SK-N-SH (cell line): ENCODE data around the gene HELT. TPM values are rescaled to one million over a fixed set of nuclear protein-coding genes. Genes with fewer than 3 reads are reported as not detected.
"Not testable (repeated sequence)": the region's sequence is repeated elsewhere in the genome, so short reads cannot be mapped to it uniquely, and the experiment has no call there.

Source experiments
- CTCF ChIA-PET: fragments of 300-600, 350-600 bp; formaldehyde crosslinking; extraction: SDS; loops from one replicate; lab custom pipeline; 2021; lab: Yijun Ruan, JAX
- POLR2A ChIA-PET: fragments of 350-600 bp; sonication (Branson Sonifier 250); formaldehyde crosslinking; extraction: SDS; loops from one replicate; lab custom pipeline; 2020; ENCODE audit warnings: antibody characterized with exemption, inconsistent platforms; lab: Yijun Ruan, JAX
- DNase-seq: peaks from one replicate; pipeline ENCODE4 v3.0.0; 2012
- H2AFZ ChIP-seq: fragments of 200-600 bp; sonication (generic); 2 replicates; pipeline ENCODE4 v1.8.1; 2016; ENCODE audit warnings: antibody characterized with exemption, mild to moderate bottlenecking, low read depth
- H3F3A ChIP-seq: fragments of 200-600 bp; sonication (generic); replicated peaks from 2 replicates; pipeline ENCODE3; 2016; ENCODE audit warnings: antibody characterized with exemption, mild to moderate bottlenecking; ENCODE audit not compliant: insufficient read depth
- H3K27ac ChIP-seq, 2 experiments: fragments of 200-500 bp in 1 of 2; fragments of 200-600 bp in 1 of 2; sonication (Bioruptor generic) in 1 of 2; sonication (generic), shearing (Covaris generic) in 1 of 2; 2 replicates each; pipeline versions ENCODE4 v1.5.1 to v1.6.1; 2014 to 2016; ENCODE audit warnings: low read depth in 2 of 2, inconsistent platforms in 1 of 2, low read length in 1 of 2, mild to moderate bottlenecking in 1 of 2, mixed read lengths in 1 of 2
- H3K27me3 ChIP-seq: fragments of 200-600 bp; sonication (generic), shearing (Covaris generic); 2 replicates; pipeline ENCODE4 v1.6.1; 2016; ENCODE audit warnings: mixed run types; ENCODE audit not compliant: insufficient read depth
- H3K36me3 ChIP-seq, 2 experiments: fragments of 200-500 bp in 1 of 2; fragments of 200-600 bp in 1 of 2; sonication (Bioruptor generic) in 1 of 2; sonication (generic) in 1 of 2; replicated peaks in 1 of 2; 2 replicates each; pipeline versions ENCODE3 to v1.5.1; 2014 to 2016; ENCODE audit warnings: low read length in 1 of 2, mild to moderate bottlenecking in 1 of 2; ENCODE audit not compliant: insufficient read depth in 2 of 2, control insufficient read depth in 1 of 2
- H3K4me1 ChIP-seq, 2 experiments: fragments of 200-500 bp in 1 of 2; fragments of 200-600 bp in 1 of 2; sonication (Bioruptor generic) in 1 of 2; sonication (generic), shearing (Covaris generic) in 1 of 2; 2 replicates each; pipeline versions ENCODE4 v1.5.1 to v1.6.1; 2014 to 2016; ENCODE audit warnings: low read depth in 1 of 2, low read length in 1 of 2, mixed run types in 1 of 2; ENCODE audit not compliant: insufficient read depth in 2 of 2, control insufficient read depth in 1 of 2
- H3K4me2 ChIP-seq: fragments of 200-600 bp; sonication (generic), shearing (Covaris generic); 2 replicates; pipeline ENCODE4 v1.6.1; 2017; ENCODE audit warnings: mixed run types
- H3K4me3 ChIP-seq, 2 experiments: fragments of 200-500 bp in 1 of 2; fragments of 200-600 bp in 1 of 2; sonication (Bioruptor generic) in 1 of 2; sonication (generic), shearing (Covaris generic) in 1 of 2; 2 replicates each; pipeline versions ENCODE4 v1.5.1 to v1.8.1; 2014 to 2016; ENCODE audit warnings: low read depth in 2 of 2, inconsistent platforms in 1 of 2, low read length in 1 of 2, mild to moderate bottlenecking in 1 of 2, mixed read lengths in 1 of 2, moderate library complexity in 1 of 2
- H3K79me2 ChIP-seq: fragments of 200-600 bp; sonication (generic); 2 replicates; pipeline ENCODE4 v1.8.1; 2017; ENCODE audit warnings: mild to moderate bottlenecking; ENCODE audit not compliant: insufficient read depth
- H3K9ac ChIP-seq: fragments of 200-600 bp; sonication (generic); 2 replicates; pipeline ENCODE4 v1.6.1; 2017; ENCODE audit warnings: mixed run types
- H3K9me2 ChIP-seq: fragments of 200-600 bp; sonication (generic); 2 replicates; pipeline ENCODE4 v1.6.1; 2017; ENCODE audit warnings: mixed run types
- H3K9me3 ChIP-seq: fragments of 200-600 bp; sonication (generic); 2 replicates; pipeline ENCODE4 v1.6.1; 2017; ENCODE audit warnings: mixed run types, mild to moderate bottlenecking, moderate library complexity
- H4K20me1 ChIP-seq: fragments of 200-600 bp; sonication (generic); 2 replicates; pipeline ENCODE4 v1.6.1; 2017; ENCODE audit warnings: mild to moderate bottlenecking, mixed run types; ENCODE audit not compliant: insufficient read depth
- CHD2 ChIP-seq: fragments of 150-350 bp; IDR thresholded peaks from 2 replicates; pipeline ENCODE4 v1.6.1; 2018; ENCODE audit warnings: low read length; ENCODE audit not compliant: partially characterized antibody
- GABPA ChIP-seq: IDR thresholded peaks from 2 replicates; pipeline ENCODE4 v1.4.0; 2012; ENCODE audit warnings: low read depth, mild to moderate bottlenecking
- GATA2 ChIP-seq: sonication (generic); formaldehyde crosslinking; IDR thresholded peaks from 2 replicates; pipeline ENCODE4 v1.5.0; 2020; ENCODE audit warnings: mild to moderate bottlenecking, missing genetic modification reagents
- JUND ChIP-seq: IDR thresholded peaks from 2 replicates; pipeline ENCODE4 v1.4.0; 2012
- RAD21 ChIP-seq: IDR thresholded peaks from 2 replicates; pipeline ENCODE4 v1.6.1; 2012; ENCODE audit warnings: mild to moderate bottlenecking, low read length
- RCOR1 ChIP-seq: fragments of 150-350 bp; IDR thresholded peaks from 2 replicates; pipeline ENCODE4 v1.6.1; 2017; ENCODE audit warnings: antibody characterized with exemption, low read length
- REST ChIP-seq: IDR thresholded peaks from 2 replicates; pipeline ENCODE4 v1.6.1; 2012; ENCODE audit warnings: mild to moderate bottlenecking, low read depth, low read length, moderate library complexity
- RXRA ChIP-seq: IDR thresholded peaks from 2 replicates; pipeline ENCODE4 v1.4.0; 2012; ENCODE audit warnings: low read depth, mild to moderate bottlenecking, borderline replicate concordance
- SIN3A ChIP-seq: IDR thresholded peaks from 2 replicates; pipeline ENCODE4 v1.6.1; 2012; ENCODE audit warnings: low read depth, mild to moderate bottlenecking, low read length, moderate library complexity, borderline replicate concordance
- SMC3 ChIP-seq: IDR thresholded peaks from 2 replicates; pipeline ENCODE4 v1.6.1; 2012; ENCODE audit warnings: low read depth, low read length, improper control_type of control experiment
- TAF1 ChIP-seq: IDR thresholded peaks from 2 replicates; pipeline ENCODE4 v1.6.1; 2012; ENCODE audit warnings: low read depth, mild to moderate bottlenecking, low read length, moderate library complexity, borderline replicate concordance
- USF2 ChIP-seq: fragments of 150-350 bp; IDR thresholded peaks from 2 replicates; pipeline ENCODE4 v1.6.1; 2017; ENCODE audit warnings: antibody characterized with exemption, low read length, low read depth, borderline replicate concordance
- WGBS: methylation state at CpG from one replicate; pipeline ENCODE4 v1.1.6; 2017; ENCODE audit warnings: low lambda C conversion rate; 5-methylcytosine and 5-hydroxymethylcytosine counted together
- polyA plus RNA-seq, 3 experiments: library from polyadenylated mRNA; depleted of rRNA; stranded (reverse); fragments of >200 nt; gene quantifications; 2 replicates each; pipeline ENCODE4 v1.2.3, GENCODE V29; 2012
- TF ChIP-seq, protein P1 (sequence below): IDR thresholded peaks from 2 replicates; pipeline ENCODE4; 2012

The HELT gene
- polyA plus RNA-seq, 1 of the 3 experiments (the other 2 are of a cell fraction): not detected

DNA sequence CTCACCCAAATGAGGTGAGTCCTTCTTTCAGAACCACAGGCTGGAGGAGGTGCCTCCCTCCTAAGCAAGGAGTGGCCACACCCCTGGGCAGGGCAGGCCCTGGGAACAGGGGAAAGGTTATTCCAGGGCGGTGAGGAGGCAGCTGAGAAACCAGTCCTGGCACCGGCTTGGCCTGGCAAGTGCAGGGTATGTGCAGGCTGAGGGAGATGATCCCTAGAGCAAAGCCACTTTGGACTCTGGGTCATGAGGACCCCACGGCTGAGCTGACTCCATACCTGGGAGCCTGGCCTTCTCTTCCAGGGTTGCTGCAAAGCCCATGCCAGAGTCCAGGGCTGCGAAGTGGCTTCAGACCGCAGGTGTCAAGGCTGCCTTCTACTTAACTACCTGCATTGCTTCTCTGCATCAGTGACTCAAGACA, 49.5 kb upstream of the HELT start (continued):
- TF ChIP-seq GATA2 (CRISPR knock-in tag): no peak
- TF ChIP-seq JUND: no peak

DNA sequence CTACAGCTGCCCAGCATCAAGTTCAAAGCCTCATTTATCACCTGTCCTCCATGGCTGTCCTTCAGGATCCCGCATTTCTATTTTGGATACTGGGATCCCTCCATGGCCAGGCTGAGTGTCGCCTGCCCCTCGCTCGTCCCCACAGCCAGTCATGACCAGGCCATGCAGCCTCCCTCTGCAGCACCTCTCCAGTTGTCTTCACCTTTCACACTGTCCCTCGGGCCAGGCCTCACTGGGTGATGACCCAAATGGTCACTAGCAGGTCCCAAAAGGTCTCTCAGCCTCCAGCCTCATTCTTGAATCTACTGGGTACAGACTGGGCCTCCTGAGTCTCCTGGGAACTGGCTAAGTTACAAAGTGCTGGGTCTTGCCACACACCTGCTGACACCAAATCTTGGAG, 48.7 kb upstream of the HELT start:
- Histone ChIP-seq H3K27me3 (no peaks in the 10 kb centered on the region), H3K9me3 (no peaks in the 10 kb centered on the region), H3K4me1 (no peaks in the 10 kb centered on the region), H3K27ac (no peak overlapping the region), H2AFZ (no peak overlapping the region), H4K20me1 (no peaks in the 10 kb centered on the region), H3K4me3 (no peak overlapping the region), H3K9me2 (no peaks in the 10 kb centered on the region), H3K36me3 (no peaks in the 10 kb centered on the region), H3K4me2 (no peak overlapping the region), H3K9ac (no peak overlapping the region), H3K79me2 (no peaks in the 10 kb centered on the region), H3F3A (no peaks in the 10 kb centered on the region)
- CTCF ChIA-PET: no interaction called here
- 42% methylated on average over 5 of the region's 5 CpGs for WGBS
- POLR2A ChIA-PET: no interaction called here
- TF ChIP-seq CHD2 (no peak), GABPA (no peak), RCOR1 (no peak), SMC3 (no peak)
- TF ChIP-seq, protein P1, sequence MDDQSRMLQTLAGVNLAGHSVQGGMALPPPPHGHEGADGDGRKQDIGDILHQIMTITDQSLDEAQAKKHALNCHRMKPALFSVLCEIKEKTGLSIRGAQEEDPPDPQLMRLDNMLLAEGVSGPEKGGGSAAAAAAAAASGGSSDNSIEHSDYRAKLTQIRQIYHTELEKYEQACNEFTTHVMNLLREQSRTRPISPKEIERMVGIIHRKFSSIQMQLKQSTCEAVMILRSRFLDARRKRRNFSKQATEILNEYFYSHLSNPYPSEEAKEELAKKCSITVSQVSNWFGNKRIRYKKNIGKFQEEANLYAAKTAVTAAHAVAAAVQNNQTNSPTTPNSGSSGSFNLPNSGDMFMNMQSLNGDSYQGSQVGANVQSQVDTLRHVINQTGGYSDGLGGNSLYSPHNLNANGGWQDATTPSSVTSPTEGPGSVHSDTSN: no peak
- no peak for DNase-seq

GRCh38 chr4:184972991-184973390, 45.3 kb upstream of the HELT start:
- WGBS: 43% methylated on average over 7 of the region's 7 CpGs
- TF ChIP-seq SMC3: no peak
- TF ChIP-seq RXRA: no peak
- TF ChIP-seq RCOR1: no peak
- no peak for TF ChIP-seq RAD21
- no peak for TF ChIP-seq TAF1
- TF ChIP-seq USF2: no peak
- TF ChIP-seq REST: no peak
- TF ChIP-seq SIN3A: no peak
- Histone ChIP-seq H3K27me3 (no peaks in the 10 kb centered on the region), H4K20me1 (no peaks in the 10 kb centered on the region), H3K79me2 (no peaks in the 10 kb centered on the region), H3K36me3 (no peaks in the 10 kb centered on the region), H3K4me3 (no peak overlapping the region), H3K4me1 (no peaks in the 10 kb centered on the region), H3K27ac (no peak overlapping the region), H3K9me3 (no peaks in the 10 kb centered on the region), H3K9me2 (no peaks in the 10 kb centered on the region), H2AFZ (no peak overlapping the region), H3K4me2 (no peak overlapping the region), H3F3A (no peaks in the 10 kb centered on the region), H3K9ac (no peak overlapping the region)
- CTCF ChIA-PET: no interaction called here
- POLR2A ChIA-PET: no interaction called here
- DNase-seq: no peak

DNA sequence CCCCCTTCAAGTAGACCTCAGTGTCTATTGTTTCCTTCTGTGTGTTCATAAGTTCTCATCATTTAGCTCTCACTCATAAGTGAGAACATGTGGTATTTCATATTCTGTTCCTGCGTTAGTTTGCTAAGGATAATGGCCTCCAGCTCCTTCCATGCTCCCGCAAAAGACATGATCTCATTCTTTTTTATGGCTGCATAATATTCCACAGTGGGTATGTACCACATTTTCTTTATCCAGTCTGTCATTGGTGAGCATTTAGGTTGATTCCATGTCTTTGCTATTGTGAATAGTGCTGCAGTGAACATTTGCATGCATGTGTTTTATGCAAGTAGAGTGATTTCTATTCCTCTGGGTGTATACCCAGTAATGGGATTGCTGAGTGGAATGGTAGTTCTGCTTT, 41.9 kb upstream of the HELT start:
- WGBS: 38% methylated on average over 2 of the region's 2 CpGs
- CTCF ChIA-PET: interaction anchor here (0.9 to 1.3 kb wide), 2 partner anchors 29 to 231 kb away, joined by 3 read pairs; no protein-coding TSS in a partner anchor
- POLR2A ChIA-PET, H3K9me3 ChIP-seq, H2AFZ ChIP-seq, H3K27ac ChIP-seq, H4K20me1 ChIP-seq, DNase-seq, H3K27me3 ChIP-seq, H3K9me2 ChIP-seq, H3K9ac ChIP-seq, H3K4me3 ChIP-seq, H3K36me3 ChIP-seq, H3K4me2 ChIP-seq, H3F3A ChIP-seq, H3K4me1 ChIP-seq, H3K79me2 ChIP-seq: not testable (repeated sequence)
